HEK293T (cell line): ENCODE results near the gene ESRP2.

Experiments used
- CTCF ChIA-PET: fragments of 350-600 bp; formaldehyde crosslinking; extraction: SDS; loops from one replicate; lab custom pipeline; 2021; ENCODE audit warnings: antibody characterized with exemption, inconsistent platforms; lab: Yijun Ruan, JAX
- POLR2A ChIA-PET: fragments of 350-600 bp; formaldehyde crosslinking; extraction: SDS; loops from one replicate; lab custom pipeline; 2020; ENCODE audit warnings: antibody characterized with exemption, inconsistent platforms; lab: Yijun Ruan, JAX
- DNase-seq: peaks from one replicate; pipeline ENCODE4 v3.0.0; 2012; ENCODE audit warnings: mixed read lengths; ENCODE audit errors: extremely low spot score
- BHLHE40 ChIP-seq: fragments of 450-650 bp; IDR thresholded peaks from 2 replicates; pipeline ENCODE4 v1.6.1; 2016; ENCODE audit warnings: mild to moderate bottlenecking, moderate library complexity, borderline replicate concordance
- CTBP1 ChIP-seq: fragments of 450-650 bp; IDR thresholded peaks from 2 replicates; pipeline ENCODE4 v1.6.1; 2016; ENCODE audit warnings: borderline replicate concordance
- ELF4 ChIP-seq: fragments of 450-650 bp; IDR thresholded peaks from 2 replicates; pipeline ENCODE4 v1.6.1; 2017; ENCODE audit warnings: antibody characterized with exemption
- FOXA1 ChIP-seq: fragments of 450-650 bp; IDR thresholded peaks from 2 replicates; pipeline ENCODE4 v1.6.1; 2016; ENCODE audit warnings: mild to moderate bottlenecking
- FOXK2 ChIP-seq: fragments of 450-650 bp; IDR thresholded peaks from 2 replicates; pipeline ENCODE4 v1.6.1; 2016; ENCODE audit warnings: mild to moderate bottlenecking
- FOXM1 ChIP-seq: fragments of 450-650 bp; IDR thresholded peaks from 2 replicates; pipeline ENCODE4 v1.6.1; 2017; ENCODE audit warnings: mild to moderate bottlenecking, borderline replicate concordance
- HDGF ChIP-seq: fragments of 450-650 bp; IDR thresholded peaks from 2 replicates; pipeline ENCODE4 v1.6.1; 2017; ENCODE audit warnings: antibody characterized with exemption, borderline replicate concordance
- L3MBTL2 ChIP-seq: fragments of 450-650 bp; conservative IDR thresholded peaks from 2 replicates; pipeline ENCODE4 v1.6.1; 2016; ENCODE audit warnings: mild to moderate bottlenecking
- LEF1 ChIP-seq: fragments of 450-650 bp; IDR thresholded peaks from 2 replicates; pipeline ENCODE4 v1.6.1; 2017; ENCODE audit warnings: mild to moderate bottlenecking, borderline replicate concordance
- NFRKB ChIP-seq: fragments of 450-650 bp; IDR thresholded peaks from 2 replicates; pipeline ENCODE4 v1.6.1; 2016; ENCODE audit warnings: mild to moderate bottlenecking, moderate library complexity
- PKNOX1 ChIP-seq: fragments of 450-650 bp; IDR thresholded peaks from 2 replicates; pipeline ENCODE4 v1.6.1; 2016
- SP1 ChIP-seq: fragments of 450-650 bp; IDR thresholded peaks from 2 replicates; pipeline ENCODE4 v1.6.1; 2017
- SUZ12 ChIP-seq: fragments of 450-650 bp; IDR thresholded peaks from 2 replicates; pipeline ENCODE4 v1.6.1; 2016; ENCODE audit warnings: mild to moderate bottlenecking
- TARDBP ChIP-seq: fragments of 450-650 bp; IDR thresholded peaks from 2 replicates; pipeline ENCODE4 v1.6.1; 2016
- ZNF384 ChIP-seq: fragments of 450-650 bp; IDR thresholded peaks from 2 replicates; pipeline ENCODE4 v1.6.1; 2016

ESRP2 gene

GRCh38 chr16:68228652-68229051 lies 7.3 kb downstream of the ESRP2 start:
- ChIA-PET CTCF (interaction anchor here (1.0 to 1.4 kb wide), 2 partner anchors 36 to 135 kb away, joined by 4 to 7 read pairs; partner anchors contain the start of gene SLC7A6), POLR2A (interaction anchor here (0.7 to 3.2 kb wide), 2 partner anchors 8 to 143 kb away, joined by 3 to 22 read pairs; partner anchors contain the start of gene NFATC3)
- DNase-seq: no peak
- TF ChIP-seq HDGF (no peak), FOXM1 (no peak), SP1 (no peak), FOXK2 (no peak), CTBP1 (no peak)

- TF ChIP-seq ZNF384 (no peak), SP1 (no peak), CTBP1 (no peak), L3MBTL2 (no peak)
- no peak for DNase-seq
- CTCF ChIA-PET: interaction anchor here (1.0 to 1.4 kb wide), 2 partner anchors 36 to 134 kb away, joined by 4 to 7 read pairs; partner anchors contain the start of gene SLC7A6
- POLR2A ChIA-PET: interaction anchor here (0.7 to 3.2 kb wide), 2 partner anchors 9 to 143 kb away, joined by 3 to 22 read pairs; partner anchors contain the start of gene NFATC3
Observed at GRCh38 chr16:68227850-68228553, 7.9 kb downstream of the ESRP2 start.

GRCh38 chr16:68227183-68227793 lies 8.6 kb downstream of the ESRP2 start:
- DNase-seq: no peak
- ChIA-PET CTCF (interaction anchor here (1.4 kb wide), 1 partner anchor 133 kb away, joined by 7 read pairs; no protein-coding TSS in a partner anchor), POLR2A (interaction anchor here (1.0 to 3.2 kb wide), 2 partner anchors 10 to 142 kb away, joined by 3 to 22 read pairs; partner anchors contain the start of gene NFATC3)
- TF ChIP-seq NFRKB (no peak), LEF1 (no peak), SP1 (no peak), FOXA1 (no peak), SUZ12 (no peak), TARDBP (no peak), FOXM1 (no peak), CTBP1 (no peak), PKNOX1 (no peak), L3MBTL2 (no peak), HDGF (no peak), ZNF384 (no peak)

- CTCF ChIA-PET: no interaction called here
- POLR2A ChIA-PET: interaction anchor here (0.9 to 3.2 kb wide), 2 partner anchors 38 to 141 kb away, joined by 3 to 22 read pairs; partner anchors contain the start of genes NFATC3 and SLC7A6
- TF ChIP-seq HDGF (no peak), FOXK2 (no peak), PKNOX1 (no peak), ZNF384 (no peak), ELF4 (no peak), CTBP1 (no peak), L3MBTL2 (no peak), LEF1 (no peak), BHLHE40 (no peak)
- no peak for DNase-seq
Observed at GRCh38 chr16:68226116-68226515, 9.8 kb downstream of the ESRP2 start.

GRCh38 chr16:68223072-68223471 lies 12.9 kb downstream of the ESRP2 start:
- POLR2A ChIA-PET: no interaction called here

More at GRCh38 chr16:68223072-68223471, 12.9 kb downstream of the ESRP2 start:
- no peak for DNase-seq
- CTCF ChIA-PET: no interaction called here
- TF ChIP-seq SP1: no peak
- no peak for TF ChIP-seq FOXM1
- TF ChIP-seq PKNOX1: no peak
- no peak for TF ChIP-seq HDGF
- no peak for TF ChIP-seq LEF1
- no peak for TF ChIP-seq SUZ12
- TF ChIP-seq L3MBTL2: no peak
- TF ChIP-seq ZNF384: no peak
